ENCODE results near the gene PUM2. TPM values are rescaled to one million over a fixed set of nuclear protein-coding genes. Genes with fewer than 3 reads are reported as not detected.

Gene PUM2
- total and polyA plus RNA-seq, 4 donors: 18.5 to 61.0 (median 35.1) TPM

DNA sequence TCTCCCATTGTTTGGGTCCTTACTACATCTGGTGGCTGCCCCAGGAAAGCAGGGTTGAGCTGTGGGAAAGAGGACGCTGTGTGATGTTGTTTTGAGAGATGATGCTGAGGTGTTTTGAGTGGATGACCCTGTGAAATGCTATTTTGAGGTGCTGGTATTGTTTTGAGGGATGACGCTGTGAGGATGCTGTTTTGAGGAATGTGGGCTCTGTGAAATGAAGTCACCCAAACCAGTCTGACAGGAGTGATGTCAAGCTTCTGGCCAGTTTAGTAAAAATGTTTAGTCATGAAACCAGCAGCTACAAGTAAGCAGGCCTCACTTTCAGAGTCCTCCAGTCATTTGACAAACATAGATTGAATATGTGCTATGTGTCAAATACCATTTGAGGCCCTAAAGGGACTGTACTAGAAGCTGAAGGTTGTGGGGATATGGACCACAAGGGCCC lies 16.1 kb upstream of the PUM2 start:
- no peak overlapping the region for H3K27ac ChIP-seq (ENCODE audit: low read depth in 1 of 2, low read length in 2 of 2)
- H3K4me3 ChIP-seq (ENCODE audit: low read depth in 1 of 3, low read length in 3 of 3): no peak overlapping the region
- peaks cover 0 to 3% (median 0%) of the 10 kb centered on the region in 4 donors for H3K4me1 ChIP-seq (ENCODE audit: control insufficient read depth in 4 of 4, insufficient read depth in 4 of 4, low read length in 3 of 4)
- H3K27me3 ChIP-seq (ENCODE audit: control insufficient read depth in 4 of 4, insufficient read depth in 4 of 4, low read length in 3 of 4): no peaks in the 10 kb centered on the region
- WGBS: 85% methylated on average over 2 of the region's 2 CpGs
- no peak overlapping the region for H3K9ac ChIP-seq (ENCODE audit: low read depth in 1 of 2, low read length in 2 of 2)
- peaks cover 0 to 1% (median 0%) of the 10 kb centered on the region in 4 donors for H3K9me3 ChIP-seq (ENCODE audit: control insufficient read depth in 4 of 4, low read length in 3 of 4)
- TF ChIP-seq HNF4A (conservative IDR thresholded peaks at IDR 0.05) (no peak), CTCF (IDR thresholded peaks at IDR 0.05; ENCODE audit: low read depth, low read length, missing input control) (no peak), YY1 (IDR thresholded peaks at IDR 0.05) (no peak), TAF1 (conservative IDR thresholded peaks at IDR 0.05) (no peak), GABPA (IDR thresholded peaks at IDR 0.05 in 1 of 2, conservative IDR thresholded peaks at IDR 0.05 in 1 of 2) (no peak), SP1 (IDR thresholded peaks at IDR 0.05) (no peak), RAD21 (IDR thresholded peaks at IDR 0.05) (no peak), HNF4G (IDR thresholded peaks at IDR 0.05) (no peak), NR2F2 (IDR thresholded peaks at IDR 0.05) (no peak), EGR1 (IDR thresholded peaks at IDR 0.05; ENCODE audit: low read depth in 2 of 2) (no peak), FOXA1 (IDR thresholded peaks at IDR 0.05) (no peak), FOXA2 (IDR thresholded peaks at IDR 0.05) (no peak), RXRA (IDR thresholded peaks at IDR 0.05) (no peak), ATF3 (IDR thresholded peaks at IDR 0.05) (no peak), JUND (IDR thresholded peaks at IDR 0.05) (no peak)
- TF ChIP-seq, protein P1, sequence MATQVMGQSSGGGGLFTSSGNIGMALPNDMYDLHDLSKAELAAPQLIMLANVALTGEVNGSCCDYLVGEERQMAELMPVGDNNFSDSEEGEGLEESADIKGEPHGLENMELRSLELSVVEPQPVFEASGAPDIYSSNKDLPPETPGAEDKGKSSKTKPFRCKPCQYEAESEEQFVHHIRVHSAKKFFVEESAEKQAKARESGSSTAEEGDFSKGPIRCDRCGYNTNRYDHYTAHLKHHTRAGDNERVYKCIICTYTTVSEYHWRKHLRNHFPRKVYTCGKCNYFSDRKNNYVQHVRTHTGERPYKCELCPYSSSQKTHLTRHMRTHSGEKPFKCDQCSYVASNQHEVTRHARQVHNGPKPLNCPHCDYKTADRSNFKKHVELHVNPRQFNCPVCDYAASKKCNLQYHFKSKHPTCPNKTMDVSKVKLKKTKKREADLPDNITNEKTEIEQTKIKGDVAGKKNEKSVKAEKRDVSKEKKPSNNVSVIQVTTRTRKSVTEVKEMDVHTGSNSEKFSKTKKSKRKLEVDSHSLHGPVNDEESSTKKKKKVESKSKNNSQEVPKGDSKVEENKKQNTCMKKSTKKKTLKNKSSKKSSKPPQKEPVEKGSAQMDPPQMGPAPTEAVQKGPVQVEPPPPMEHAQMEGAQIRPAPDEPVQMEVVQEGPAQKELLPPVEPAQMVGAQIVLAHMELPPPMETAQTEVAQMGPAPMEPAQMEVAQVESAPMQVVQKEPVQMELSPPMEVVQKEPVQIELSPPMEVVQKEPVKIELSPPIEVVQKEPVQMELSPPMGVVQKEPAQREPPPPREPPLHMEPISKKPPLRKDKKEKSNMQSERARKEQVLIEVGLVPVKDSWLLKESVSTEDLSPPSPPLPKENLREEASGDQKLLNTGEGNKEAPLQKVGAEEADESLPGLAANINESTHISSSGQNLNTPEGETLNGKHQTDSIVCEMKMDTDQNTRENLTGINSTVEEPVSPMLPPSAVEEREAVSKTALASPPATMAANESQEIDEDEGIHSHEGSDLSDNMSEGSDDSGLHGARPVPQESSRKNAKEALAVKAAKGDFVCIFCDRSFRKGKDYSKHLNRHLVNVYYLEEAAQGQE (IDR thresholded peaks at IDR 0.05): no peak
- TF ChIP-seq, protein P2, sequence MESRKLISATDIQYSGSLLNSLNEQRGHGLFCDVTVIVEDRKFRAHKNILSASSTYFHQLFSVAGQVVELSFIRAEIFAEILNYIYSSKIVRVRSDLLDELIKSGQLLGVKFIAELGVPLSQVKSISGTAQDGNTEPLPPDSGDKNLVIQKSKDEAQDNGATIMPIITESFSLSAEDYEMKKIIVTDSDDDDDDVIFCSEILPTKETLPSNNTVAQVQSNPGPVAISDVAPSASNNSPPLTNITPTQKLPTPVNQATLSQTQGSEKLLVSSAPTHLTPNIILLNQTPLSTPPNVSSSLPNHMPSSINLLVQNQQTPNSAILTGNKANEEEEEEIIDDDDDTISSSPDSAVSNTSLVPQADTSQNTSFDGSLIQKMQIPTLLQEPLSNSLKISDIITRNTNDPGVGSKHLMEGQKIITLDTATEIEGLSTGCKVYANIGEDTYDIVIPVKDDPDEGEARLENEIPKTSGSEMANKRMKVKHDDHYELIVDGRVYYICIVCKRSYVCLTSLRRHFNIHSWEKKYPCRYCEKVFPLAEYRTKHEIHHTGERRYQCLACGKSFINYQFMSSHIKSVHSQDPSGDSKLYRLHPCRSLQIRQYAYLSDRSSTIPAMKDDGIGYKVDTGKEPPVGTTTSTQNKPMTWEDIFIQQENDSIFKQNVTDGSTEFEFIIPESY (IDR thresholded peaks at IDR 0.05): no peak
- TF ChIP-seq, protein P3, sequence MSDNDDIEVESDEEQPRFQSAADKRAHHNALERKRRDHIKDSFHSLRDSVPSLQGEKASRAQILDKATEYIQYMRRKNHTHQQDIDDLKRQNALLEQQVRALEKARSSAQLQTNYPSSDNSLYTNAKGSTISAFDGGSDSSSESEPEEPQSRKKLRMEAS (IDR thresholded peaks at IDR 0.05): no peak
- no peaks in the 10 kb centered on the region for H3K36me3 ChIP-seq (ENCODE audit: control insufficient read depth in 4 of 4, insufficient read depth in 3 of 4, low read depth in 1 of 4, low read length in 3 of 4)
- DNase-seq (ENCODE audit: low spot score): no peak

Data from liver (tissue), 9 donors.